ENCODE data around the gene KRT34.
"Not testable (repeated sequence)": the region's sequence is repeated elsewhere in the genome, so short reads cannot be mapped to it uniquely, and the experiment has no call there.

The KRT34 gene

GRCh38 chr17:41403404-41404023 lies 21.4 kb upstream of the KRT34 start:
- DNase-seq: no peak

GRCh38 chr17:41402161-41402560 lies 20.1 kb upstream of the KRT34 start:
- DNase-seq: no peak

- DNase-seq: no peak
These were observed 15.0 kb upstream of the KRT34 start, which contains the start of gene KRT31 for GRCh38 chr17:41396996-41397660. Gene KRT31 (minus strand): TSS chr17:41397608. CDS start chr17:41397539, 69 bp downstream.

- no peak for DNase-seq
These were observed 14.2 kb upstream of the KRT34 start for GRCh38 chr17:41396340-41396739.

- DNase-seq: no peak
These were observed 13.5 kb upstream of the KRT34 start for GRCh38 chr17:41395611-41396010.

GRCh38 chr17:41395044-41395443 lies 12.9 kb upstream of the KRT34 start:
- not testable (repeated sequence) for DNase-seq

GRCh38 chr17:41394254-41394996 lies 12.3 kb upstream of the KRT34 start:
- DNase-seq: no peak

GRCh38 chr17:41393826-41394225 lies 11.7 kb upstream of the KRT34 start:
- no peak for DNase-seq

- no peak for DNase-seq
These were observed 11.2 kb upstream of the KRT34 start for GRCh38 chr17:41393294-41393693.

GRCh38 chr17:41392278-41392677 lies 10.2 kb upstream of the KRT34 start:
- no peak for DNase-seq

GRCh38 chr17:41391535-41391934 lies 9.4 kb upstream of the KRT34 start:
- no peak for DNase-seq

GRCh38 chr17:41390411-41390938 lies 8.4 kb upstream of the KRT34 start:
- DNase-seq: no peak

- no peak for DNase-seq
These were observed 5.6 kb upstream of the KRT34 start for GRCh38 chr17:41387670-41388069.

GRCh38 chr17:41386227-41386626 lies 4.1 kb upstream of the KRT34 start:
- no peak for DNase-seq

GRCh38 chr17:41383690-41384089 lies 1.6 kb upstream of the KRT34 start:
- no peak for DNase-seq

- no peak for DNase-seq
These were observed 288 bp upstream of the KRT34 start for GRCh38 chr17:41382394-41382793.

GRCh38 chr17:41380091-41380490 lies 2.0 kb downstream of the KRT34 start:
- DNase-seq: not testable (repeated sequence)

GRCh38 chr17:41377546-41377945 lies 4.6 kb downstream of the KRT34 start:
- no peak for DNase-seq

GRCh38 chr17:41369713-41370112 lies 12.4 kb downstream of the KRT34 start, which contains the start of gene KRT33B:
Gene KRT33B (minus strand): TSS chr17:41369813. CDS start chr17:41369750, 63 bp downstream.
- DNase-seq: no peak

GRCh38 chr17:41369023-41369422 lies 13.1 kb downstream of the KRT34 start:
- no peak for DNase-seq

GRCh38 chr17:41367426-41368075 lies 14.6 kb downstream of the KRT34 start:
- DNase-seq: no peak

GRCh38 chr17:41366070-41366469 lies 16.0 kb downstream of the KRT34 start:
- no peak for DNase-seq

- no peak for DNase-seq
These were observed 18.2 kb downstream of the KRT34 start for GRCh38 chr17:41363881-41364280.

Data from NCI-H187 (cell line).